Measurements from ENCODE around the gene STOX1.
"Not testable (repeated sequence)": the region's sequence is repeated elsewhere in the genome, so short reads cannot be mapped to it uniquely, and the experiment has no call there.

STOX1 gene

GRCh38 chr10:68829521-68829920, 2.2 kb downstream of the STOX1 start:
- DNase-seq = no peak

GRCh38 chr10:68829952-68830351, 2.6 kb downstream of the STOX1 start:
- no peak for DNase-seq

- no peak for DNase-seq
Observed at GRCh38 chr10:68831961-68832455, 4.7 kb downstream of the STOX1 start.

- no peak for DNase-seq
Observed at GRCh38 chr10:68832601-68833000, 5.3 kb downstream of the STOX1 start.

- no peak for DNase-seq
Observed at GRCh38 chr10:68837626-68838322, 10.4 kb downstream of the STOX1 start.

- not testable (repeated sequence) for DNase-seq
Observed at GRCh38 chr10:68840650-68841049, 13.3 kb downstream of the STOX1 start.

GRCh38 chr10:68848281-68848680, 20.9 kb downstream of the STOX1 start:
- no peak for DNase-seq

- no peak for DNase-seq
Observed at GRCh38 chr10:68848806-68849205, 21.5 kb downstream of the STOX1 start.

GRCh38 chr10:68856352-68856751, 29.0 kb downstream of the STOX1 start:
- no peak for DNase-seq

GRCh38 chr10:68857005-68857404, 29.7 kb downstream of the STOX1 start:
- no peak for DNase-seq

GRCh38 chr10:68861253-68861652, 33.9 kb downstream of the STOX1 start:
- DNase-seq = no peak

- DNase-seq = no peak
Observed at GRCh38 chr10:68864611-68865010, 37.3 kb downstream of the STOX1 start.

GRCh38 chr10:68868173-68868572, 40.8 kb downstream of the STOX1 start:
- DNase-seq = not testable (repeated sequence)

GRCh38 chr10:68869623-68870022, 42.3 kb downstream of the STOX1 start:
- DNase-seq = no peak

- no peak for DNase-seq
Observed at GRCh38 chr10:68870061-68870460, 42.7 kb downstream of the STOX1 start.

GRCh38 chr10:68870545-68871104, 43.3 kb downstream of the STOX1 start:
- peak in 1 of 2 experiments; percentile 20 for DNase-seq

GRCh38 chr10:68871105-68871711, 43.9 kb downstream of the STOX1 start:
- peak in 1 of 2 experiments; percentile 22 for DNase-seq

GRCh38 chr10:68871731-68872342, 44.5 kb downstream of the STOX1 start:
- DNase-seq = no peak

GRCh38 chr10:68876246-68877138, 49.2 kb downstream of the STOX1 start:
- no peak for DNase-seq

- no peak for DNase-seq
Observed at GRCh38 chr10:68877482-68878110, 50.3 kb downstream of the STOX1 start.

GRCh38 chr10:68878496-68878895, 51.2 kb downstream of the STOX1 start:
- DNase-seq = no peak

- no peak for DNase-seq
Observed at GRCh38 chr10:68879628-68880027, 52.3 kb downstream of the STOX1 start.
